H7 (cell line): ENCODE results near the gene TRIP6. TPM values are rescaled to one million over a fixed set of nuclear protein-coding genes. Genes with fewer than 3 reads are reported as not detected.

ENCODE experiments used
- DNase-seq: peaks from one replicate; pipeline ENCODE4 v3.0.0; 2012
- H3K27me3 ChIP-seq: 2 replicates; pipeline ENCODE4 v1.6.0; 2011; ENCODE audit warnings: mild to moderate bottlenecking, low read length; ENCODE audit not compliant: control insufficient read depth, insufficient read depth
- H3K36me3 ChIP-seq: replicated peaks from 2 replicates; pipeline ENCODE4 v1.5.1; 2011; ENCODE audit warnings: low read length; ENCODE audit not compliant: control insufficient read depth, insufficient read depth
- H3K4me3 ChIP-seq: 2 replicates; pipeline ENCODE4 v1.5.1; 2011; ENCODE audit warnings: low read depth, mild to moderate bottlenecking, control low read depth, low read length, moderate library complexity; ENCODE audit not compliant: insufficient read depth
- total RNA-seq: library from RNA; depleted of rRNA; stranded (reverse); fragments of >200 nt; shearing (Covaris generic); gene quantifications from 2 replicates; pipeline ENCODE4 v1.2.3, GENCODE V29; 2014

TRIP6 gene
- total RNA-seq, 1 experiment from 2014 or later = 118 TPM

DNA sequence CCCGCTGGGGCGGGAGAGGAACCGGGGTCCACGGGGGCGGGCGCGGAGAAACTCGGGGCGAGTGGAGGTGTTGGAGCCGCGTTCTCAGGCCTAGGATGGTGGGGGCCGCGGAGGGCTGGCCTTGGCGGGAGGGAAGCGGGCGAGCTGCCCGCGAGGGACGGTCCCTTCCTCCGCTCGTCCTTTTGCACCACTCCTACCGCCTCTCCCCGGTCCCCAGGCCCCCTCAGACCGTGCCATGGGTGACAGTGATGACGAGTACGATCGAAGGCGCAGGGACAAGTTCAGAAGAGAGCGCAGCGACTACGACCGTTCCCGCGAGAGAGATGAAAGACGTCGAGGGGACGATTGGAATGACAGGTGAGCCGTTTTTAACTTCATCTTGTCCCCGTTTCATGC is 8.2 kb downstream of the TRIP6 start:
- peaks cover 36% of the 10 kb centered on the region for H3K36me3 ChIP-seq
- peak overlapping the region; percentile 99 for H3K4me3 ChIP-seq
- H3K27me3 ChIP-seq = no peaks in the 10 kb centered on the region
- DNase-seq = no peak

DNA sequence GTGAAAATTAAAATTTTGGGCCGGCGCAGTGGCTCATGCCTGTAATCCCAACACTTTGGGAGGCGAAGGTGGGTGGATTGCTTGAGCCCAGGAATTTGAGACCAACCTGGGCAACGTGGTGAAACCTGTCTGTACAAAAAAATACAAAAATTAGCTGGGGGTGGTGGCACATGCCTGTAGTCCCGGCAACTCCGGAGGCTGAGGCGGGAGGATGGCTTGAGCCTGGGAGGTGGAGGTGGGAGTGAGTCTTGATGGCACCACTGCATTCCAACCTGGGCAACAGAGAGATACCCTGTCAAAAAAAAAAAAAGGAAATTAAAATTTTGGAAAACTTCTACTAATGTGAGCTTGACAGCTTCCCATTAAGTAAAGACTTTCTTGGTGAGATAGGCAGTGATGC is 10.8 kb downstream of the TRIP6 start:
- no peaks in the 10 kb centered on the region for H3K27me3 ChIP-seq
- DNase-seq = no peak
- peaks cover 29% of the 10 kb centered on the region for H3K36me3 ChIP-seq
- no peak overlapping the region for H3K4me3 ChIP-seq

GRCh38 chr7:100878685-100879084 is 11.5 kb downstream of the TRIP6 start:
- Histone ChIP-seq H3K36me3 (peaks cover 32% of the 10 kb centered on the region), H3K27me3 (no peaks in the 10 kb centered on the region), H3K4me3 (no peak overlapping the region)
- DNase-seq = no peak

- Histone ChIP-seq H3K36me3 (peaks cover 41% of the 10 kb centered on the region), H3K4me3 (no peak overlapping the region), H3K27me3 (no peaks in the 10 kb centered on the region)
- DNase-seq = no peak
Measured at GRCh38 chr7:100879685-100880261, 12.6 kb downstream of the TRIP6 start.

GRCh38 chr7:100880645-100881044 is 13.5 kb downstream of the TRIP6 start:
- no peaks in the 10 kb centered on the region for H3K27me3 ChIP-seq
- no peak for DNase-seq
- H3K4me3 ChIP-seq = no peak overlapping the region
- peaks cover 47% of the 10 kb centered on the region for H3K36me3 ChIP-seq

GRCh38 chr7:100881136-100881535 is 13.9 kb downstream of the TRIP6 start:
- DNase-seq = no peak
- Histone ChIP-seq H3K36me3 (peaks cover 51% of the 10 kb centered on the region), H3K4me3 (no peak overlapping the region), H3K27me3 (no peaks in the 10 kb centered on the region)

DNA sequence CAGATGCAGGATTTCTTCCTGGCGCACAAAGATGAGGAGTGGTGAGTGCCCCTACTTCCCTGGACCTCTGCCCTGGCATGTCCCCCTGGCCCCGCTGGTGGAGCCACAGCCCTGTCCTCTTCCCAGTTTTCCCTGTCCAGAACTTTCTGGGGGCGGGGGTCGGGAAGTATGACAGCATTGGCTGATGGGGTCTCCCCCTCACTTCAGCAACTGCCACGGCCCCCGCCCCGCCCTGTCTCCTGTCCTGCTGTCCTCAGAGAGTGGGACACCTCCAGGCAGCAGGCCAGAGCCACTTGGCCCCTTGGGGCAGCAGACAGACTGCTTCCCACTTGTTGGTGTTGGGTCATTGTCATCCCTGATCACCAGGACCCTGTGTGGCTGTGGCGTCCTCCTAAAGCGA is 15.0 kb downstream of the TRIP6 start:
- no peak for DNase-seq
- Histone ChIP-seq H3K4me3 (no peak overlapping the region), H3K36me3 (peaks cover 50% of the 10 kb centered on the region), H3K27me3 (no peaks in the 10 kb centered on the region)

DNA sequence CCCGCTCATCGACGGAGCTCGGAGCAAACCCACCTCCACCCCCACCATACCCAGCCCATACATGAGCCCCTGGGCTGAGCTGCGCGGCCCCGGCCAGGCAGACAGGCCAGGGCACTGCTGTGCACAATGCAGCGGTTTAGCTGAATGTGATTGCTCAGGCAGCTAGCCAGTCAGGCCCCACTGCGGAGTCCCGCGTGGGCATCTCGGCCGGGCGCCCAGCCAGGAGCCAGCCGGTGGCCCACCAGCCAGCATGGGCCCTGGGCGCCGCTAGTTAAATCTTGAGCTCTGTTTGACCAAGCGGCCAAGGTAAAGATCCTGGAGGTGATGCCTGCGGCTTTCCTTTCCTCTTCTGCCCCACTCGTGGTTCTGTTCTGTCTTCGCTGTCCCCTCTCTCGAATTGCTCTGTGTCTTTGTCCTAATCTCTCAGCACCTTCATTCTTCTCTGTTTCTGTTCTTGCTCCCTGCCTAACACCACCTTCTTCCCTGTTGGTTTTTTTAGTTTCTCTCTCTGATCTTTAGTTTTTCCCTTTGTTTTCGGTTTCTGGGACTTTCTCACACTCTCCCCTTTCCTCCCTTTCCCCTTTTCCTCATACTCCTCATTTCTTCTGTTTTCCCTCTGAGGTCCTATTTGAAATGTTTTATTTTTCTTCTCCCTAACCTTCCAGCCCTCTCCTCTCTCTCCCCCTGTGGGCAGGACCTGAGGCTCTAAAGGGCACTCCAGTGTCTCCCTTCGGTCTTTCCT is 15.8 kb downstream of the TRIP6 start:
- Histone ChIP-seq H3K4me3 (no peak overlapping the region), H3K27me3 (no peaks in the 10 kb centered on the region), H3K36me3 (peaks cover 54% of the 10 kb centered on the region)
- peak; percentile 37 for DNase-seq

GRCh38 chr7:100884736-100885439 is 17.7 kb downstream of the TRIP6 start:
- Histone ChIP-seq H3K27me3 (no peaks in the 10 kb centered on the region), H3K4me3 (no peak overlapping the region), H3K36me3 (peaks cover 56% of the 10 kb centered on the region)
- peak; percentile 44 for DNase-seq

- no peak for DNase-seq
- Histone ChIP-seq H3K36me3 (peaks cover 54% of the 10 kb centered on the region), H3K4me3 (no peak overlapping the region), H3K27me3 (no peaks in the 10 kb centered on the region)
Measured at GRCh38 chr7:100885440-100886141, 18.4 kb downstream of the TRIP6 start.

DNA sequence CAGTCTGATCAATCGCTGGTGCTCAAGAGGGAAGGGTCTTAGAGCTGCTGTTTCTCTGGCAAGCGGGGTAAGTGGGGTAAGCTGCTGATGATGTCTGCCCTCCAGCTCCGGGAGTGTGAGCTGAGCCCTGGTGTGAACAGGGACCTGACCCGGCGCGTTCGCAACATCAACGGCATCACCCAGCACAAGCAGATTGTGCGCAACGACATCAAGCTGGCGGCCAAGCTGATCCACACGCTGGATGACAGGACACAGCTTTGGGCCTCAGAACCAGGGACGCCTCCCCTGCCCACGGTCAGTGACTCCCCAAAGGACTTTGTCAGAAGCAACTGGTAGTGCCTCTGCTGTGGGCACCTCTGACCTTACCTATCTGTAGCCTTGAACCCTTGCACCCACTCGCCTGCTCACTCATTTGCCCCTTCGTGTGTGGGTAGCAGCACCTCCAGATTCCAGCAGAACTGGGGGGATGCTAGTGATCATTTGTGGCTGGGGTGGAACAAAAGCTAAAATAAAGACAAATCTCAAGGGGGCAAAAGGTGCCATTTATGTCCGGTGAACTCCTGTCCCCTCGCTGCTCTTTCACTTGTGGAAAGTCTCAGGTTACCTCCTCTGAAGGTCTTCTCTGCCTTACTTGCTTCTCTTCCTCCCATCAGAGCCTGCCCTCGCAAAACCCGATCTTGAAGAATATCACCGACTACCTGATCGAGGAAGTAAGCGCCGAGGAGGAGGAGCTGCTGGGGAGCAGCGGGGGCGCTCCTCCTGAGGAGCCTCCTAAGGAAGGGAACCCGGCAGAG is 19.2 kb downstream of the TRIP6 start:
- peak; percentile 42 for DNase-seq
- Histone ChIP-seq H3K27me3 (no peaks in the 10 kb centered on the region), H3K4me3 (no peak overlapping the region), H3K36me3 (peaks cover 54% of the 10 kb centered on the region)

- Histone ChIP-seq H3K27me3 (no peaks in the 10 kb centered on the region), H3K36me3 (peaks cover 47% of the 10 kb centered on the region), H3K4me3 (no peak overlapping the region)
- peak; percentile 57 for DNase-seq
Measured at GRCh38 chr7:100886936-100887515, 19.8 kb downstream of the TRIP6 start.

- Histone ChIP-seq H3K4me3 (no peak overlapping the region; the same call in 1 of the 2 replicates), H3K27me3 (no peaks in the 10 kb centered on the region), H3K36me3 (peaks cover 43% of the 10 kb centered on the region)
- DNase-seq = peak; percentile 60
Measured at GRCh38 chr7:100887516-100888290, 20.5 kb downstream of the TRIP6 start.
